IMR-90 (cell line): ENCODE measurements around the gene SRD5A3. TPM values are rescaled to one million over a fixed set of nuclear protein-coding genes. Genes with fewer than 3 reads are reported as not detected.

ENCODE experiments used
- ATAC-seq: fragments of 200-7000 bp; cut with Tn5 transposase; 2 replicates; pipeline ENCODE4 v1.9.1; 2020; ENCODE audit warnings: low read depth, mild to moderate bottlenecking, moderate library complexity
- BruUV-seq: library from RNA; stranded (reverse); fragments of 400-500 nt; replicated peaks from 2 replicates; lab custom pipeline; 2021; lab: Mats Ljungman, UMichigan
- CTCF ChIA-PET: fragments of 300-600 bp; formaldehyde crosslinking; extraction: SDS; loops from one replicate; lab custom pipeline; 2021; ENCODE audit warnings: antibody characterized with exemption; lab: Yijun Ruan, JAX
- POLR2A ChIA-PET: fragments of 300-600 bp; sonication (Branson Sonifier 250); formaldehyde crosslinking; loops from one replicate; lab custom pipeline; 2022; ENCODE audit warnings: antibody characterized with exemption; ENCODE audit not compliant: unreplicated experiment; lab: Charles Lee
- DNase-seq: peaks from one replicate; pipeline ENCODE4 v3.0.0; 2013
- H2AFZ ChIP-seq: replicated peaks from 2 replicates; pipeline ENCODE3; 2013; ENCODE audit warnings: low read length, mild to moderate bottlenecking; ENCODE audit not compliant: poor library complexity
- H2AK5ac ChIP-seq: 2 replicates; pipeline ENCODE4 v1.6.1; 2013; ENCODE audit warnings: low read depth, low read length, inconsistent platforms
- H2AK9ac ChIP-seq: replicated peaks from 2 replicates; pipeline ENCODE3; 2013; ENCODE audit warnings: mild to moderate bottlenecking, low read depth, low read length, moderate library complexity; ENCODE audit not compliant: poor library complexity
- H2BK120ac ChIP-seq: 2 replicates; pipeline ENCODE4 v1.6.1; 2013; ENCODE audit warnings: low read depth, low read length, inconsistent platforms
- H2BK15ac ChIP-seq: 3 replicates; pipeline ENCODE4 v1.6.1; 2013; ENCODE audit warnings: low read depth, low read length, inconsistent platforms
- H2BK20ac ChIP-seq: 2 replicates; pipeline ENCODE4 v1.6.1; 2013; ENCODE audit warnings: low read depth, mild to moderate bottlenecking, inconsistent platforms, low read length, moderate library complexity
- H2BK5ac ChIP-seq: 2 replicates; pipeline ENCODE4 v1.6.1; 2013; ENCODE audit warnings: mild to moderate bottlenecking, low read depth, low read length, inconsistent platforms; ENCODE audit not compliant: poor library complexity, severe bottlenecking
- H3K14ac ChIP-seq: replicated peaks from 2 replicates; pipeline ENCODE4 v1.6.1; 2013; ENCODE audit warnings: low read depth, low read length, inconsistent platforms
- H3K18ac ChIP-seq: 2 replicates; pipeline ENCODE4 v1.6.1; 2013; ENCODE audit warnings: low read depth, low read length, control low read depth
- H3K23ac ChIP-seq: 2 replicates; pipeline ENCODE4 v1.6.1; 2013; ENCODE audit warnings: low read depth, low read length, inconsistent platforms
- H3K27ac ChIP-seq: 2 replicates; pipeline ENCODE4 v1.5.1; 2013; ENCODE audit warnings: mild to moderate bottlenecking, control low read depth, low read length; ENCODE audit not compliant: insufficient read depth
- H3K27me3 ChIP-seq: 2 replicates; pipeline ENCODE4 v1.6.1; 2013; ENCODE audit warnings: low read length; ENCODE audit not compliant: control insufficient read depth, insufficient read depth
- H3K36me3 ChIP-seq: 2 replicates; pipeline ENCODE4 v1.6.1; 2013; ENCODE audit warnings: low read length, mixed read lengths; ENCODE audit not compliant: control insufficient read depth, insufficient read depth
- H3K4ac ChIP-seq: 2 replicates; pipeline ENCODE4 v1.6.1; 2013; ENCODE audit warnings: low read depth, low read length, inconsistent platforms
- H3K4me1 ChIP-seq: 2 replicates; pipeline ENCODE4 v1.6.1; 2013; ENCODE audit warnings: low read length, mixed read lengths; ENCODE audit not compliant: control insufficient read depth, insufficient read depth
- H3K4me2 ChIP-seq: 2 replicates; pipeline ENCODE4 v1.6.1; 2013; ENCODE audit warnings: low read depth, mild to moderate bottlenecking, control low read depth, low read length, moderate library complexity
- H3K4me3 ChIP-seq: 2 replicates; pipeline ENCODE4 v1.5.1; 2013; ENCODE audit warnings: low read depth, mild to moderate bottlenecking, control low read depth, low read length, moderate library complexity; ENCODE audit not compliant: insufficient read depth
- H3K56ac ChIP-seq: 2 replicates; pipeline ENCODE4 v1.6.1; 2013; ENCODE audit warnings: low read length, inconsistent platforms; ENCODE audit not compliant: insufficient read depth; ENCODE audit errors: extremely low read depth
- H3K79me1 ChIP-seq, 2 experiments: 2 replicates each; pipeline ENCODE4 v1.6.1; 2013; ENCODE audit warnings: low read length in 2 of 2, inconsistent platforms in 1 of 2, low read depth in 1 of 2
- H3K9ac ChIP-seq: 2 replicates; pipeline ENCODE4 v1.6.1; 2013; ENCODE audit warnings: low read depth, low read length, control low read depth
- H3K9me1 ChIP-seq: 2 replicates; pipeline ENCODE4 v1.6.1; 2013; ENCODE audit warnings: low read length, inconsistent platforms; ENCODE audit not compliant: insufficient read depth
- H3K9me3 ChIP-seq: 2 replicates; pipeline ENCODE4 v1.6.1; 2013; ENCODE audit warnings: low read length; ENCODE audit not compliant: control insufficient read depth, insufficient read depth
- H4K20me1 ChIP-seq: 2 replicates; pipeline ENCODE4 v1.6.1; 2013; ENCODE audit warnings: low read length, inconsistent platforms; ENCODE audit not compliant: insufficient read depth
- H4K5ac ChIP-seq: 2 replicates; pipeline ENCODE4 v1.6.1; 2013; ENCODE audit warnings: mild to moderate bottlenecking, low read depth, low read length, control low read depth
- H4K8ac ChIP-seq, 2 experiments: 2 replicates each; pipeline ENCODE4 v1.6.1; 2013; ENCODE audit warnings: low read depth in 2 of 2, low read length in 2 of 2, control low read depth in 1 of 2, inconsistent platforms in 1 of 2
- H4K91ac ChIP-seq: 2 replicates; pipeline ENCODE4 v1.6.1; 2013; ENCODE audit warnings: low read depth, low read length, inconsistent platforms; ENCODE audit not compliant: insufficient read depth
- POLR2A ChIP-seq: IDR thresholded peaks from 2 replicates; pipeline ENCODE4 v1.6.1; 2012; ENCODE audit warnings: mild to moderate bottlenecking, low read depth, low read length
- USF2 ChIP-seq: fragments of 150-350 bp; IDR thresholded peaks from 2 replicates; pipeline ENCODE4 v1.6.1; 2017; ENCODE audit warnings: mild to moderate bottlenecking, antibody characterized with exemption, low read length, low read depth
- dilution Hi-C: fragments of 300-500 bp; cut with HindIII; formaldehyde crosslinking; loops from one replicate; pipeline ENCODE4 v1.14.3; 2018; ENCODE audit warnings: low sequenced_read_pairs; ENCODE audit not compliant: unreplicated experiment
- in situ Hi-C: fragments of 300-500 bp; cut with MboI; formaldehyde crosslinking; loops from 3 replicates; pipeline ENCODE4 v1.14.3; 2019; ENCODE audit warnings: low sequenced_read_pairs, inconsistent platforms, mixed read lengths
- intact Hi-C: fragments of 100-400 bp; cut with micrococcal nuclease; formaldehyde crosslinking; loops from 2 replicates; pipeline ENCODE4 v1.10.0; 2022
- polyA plus RNA-seq, 3 experiments: library from polyadenylated mRNA; depleted of rRNA; stranded (reverse); fragments of >200 nt; gene quantifications; 2 replicates each; pipeline ENCODE4 v1.2.3, GENCODE V29; 2012; ENCODE audit warnings: low replicate concordance in 1 of 3
- total RNA-seq: library from RNA; depleted of rRNA; stranded (reverse); fragments of >200 nt; gene quantifications from 2 replicates; pipeline ENCODE4 v1.2.3, GENCODE V29; 2012
- TF ChIP-seq, protein P1 (sequence below): fragments of 150-350 bp; IDR thresholded peaks from 2 replicates; pipeline ENCODE4 v1.6.1; 2016; ENCODE audit warnings: low read depth, mild to moderate bottlenecking, low read length, moderate library complexity, borderline replicate concordance

The SRD5A3 gene
- total and polyA plus RNA-seq, 2 of the 4 experiments (the other 2 are of a cell fraction) = 5.6 to 6.8 TPM

DNA sequence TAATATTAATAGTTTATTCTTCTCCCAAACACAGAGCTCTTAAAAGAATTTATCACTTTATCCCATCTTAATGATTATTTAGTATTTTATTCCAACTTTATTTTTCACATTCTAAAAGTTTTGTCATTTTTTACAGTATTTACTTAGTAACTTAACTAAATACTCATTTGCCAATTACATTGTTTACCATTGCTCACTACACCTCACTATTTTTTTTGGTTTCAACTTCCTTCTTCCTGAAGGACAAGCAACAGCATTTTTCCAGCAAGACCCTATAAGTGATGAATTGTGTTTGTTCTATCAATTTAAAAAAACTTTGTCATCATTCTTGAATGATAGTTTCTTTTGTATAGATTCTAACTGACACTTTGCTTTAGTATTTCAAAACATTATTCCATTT lies 19.4 kb upstream of the SRD5A3 start:
- CTCF ChIA-PET = interaction anchor here (1.5 kb wide), 1 partner anchor 19 kb away, joined by 3 read pairs; the partner anchor contains the start of gene SRD5A3

More for the DNA sequence above, 19.4 kb upstream of the SRD5A3 start:
- Histone ChIP-seq H3K9me1 (no peaks in the 10 kb centered on the region), H3K4me1 (no peaks in the 10 kb centered on the region), H3K18ac (no peak overlapping the region), H3K79me1 (no peaks in the 10 kb centered on the region), H3K9me3 (no peaks in the 10 kb centered on the region), H3K56ac (no peak overlapping the region), H3K4me3 (no peak overlapping the region), H4K91ac (no peak overlapping the region), H3K4me2 (no peak overlapping the region), H3K23ac (no peak overlapping the region), H4K5ac (no peak overlapping the region), H2AK5ac (no peak overlapping the region), H4K8ac (no peak overlapping the region), H3K14ac (no peak overlapping the region), H3K36me3 (no peaks in the 10 kb centered on the region), H3K4ac (no peak overlapping the region), H3K27ac (no peak overlapping the region), H2AK9ac (no peak overlapping the region), H3K9ac (no peak overlapping the region), H2BK15ac (no peak overlapping the region), H2AFZ (no peak overlapping the region), H2BK20ac (no peak overlapping the region), H2BK120ac (no peak overlapping the region), H2BK5ac (no peak overlapping the region), H4K20me1 (no peaks in the 10 kb centered on the region), H3K27me3 (peaks cover 6% of the 10 kb centered on the region; the same call in 1 of the 2 replicates)
- BruUV-seq = no TSS peak
- DNase-seq (no peak), ATAC-seq (no peak)
- intact Hi-C loops = loop anchor here (10.0 kb wide), 1 partner anchor 1012 kb away; no protein-coding TSS in a partner anchor
- dilution Hi-C loops = no loop called here
- in situ Hi-C loops = loop anchor here (10.0 to 25.0 kb wide), 3 partner anchors 411 to 1012 kb away; no protein-coding TSS in a partner anchor
- POLR2A ChIA-PET = no interaction called here
- no peak for TF ChIP-seq POLR2A
- TF ChIP-seq, protein P1, sequence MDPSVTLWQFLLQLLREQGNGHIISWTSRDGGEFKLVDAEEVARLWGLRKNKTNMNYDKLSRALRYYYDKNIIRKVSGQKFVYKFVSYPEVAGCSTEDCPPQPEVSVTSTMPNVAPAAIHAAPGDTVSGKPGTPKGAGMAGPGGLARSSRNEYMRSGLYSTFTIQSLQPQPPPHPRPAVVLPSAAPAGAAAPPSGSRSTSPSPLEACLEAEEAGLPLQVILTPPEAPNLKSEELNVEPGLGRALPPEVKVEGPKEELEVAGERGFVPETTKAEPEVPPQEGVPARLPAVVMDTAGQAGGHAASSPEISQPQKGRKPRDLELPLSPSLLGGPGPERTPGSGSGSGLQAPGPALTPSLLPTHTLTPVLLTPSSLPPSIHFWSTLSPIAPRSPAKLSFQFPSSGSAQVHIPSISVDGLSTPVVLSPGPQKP = no peak
- no peak for TF ChIP-seq USF2
